ENCODE measurements around the gene FOXF1.

The FOXF1 gene

GRCh38 chr16:86510465-86511261, at the start of gene FOXF1:
Gene FOXF1, plus strand, starts transcription at chr16:86510527. Its CDS starts 43 bp downstream, at chr16:86510570.
- no peak for DNase-seq (ENCODE audit: low read depth)

GRCh38 chr16:86461037-86461436, 49.3 kb upstream of the FOXF1 start:
- DNase-seq (ENCODE audit: low read depth): no peak

- no peak for DNase-seq (ENCODE audit: low read depth)
Measured at GRCh38 chr16:86462334-86463084, 47.8 kb upstream of the FOXF1 start.

- DNase-seq (ENCODE audit: low read depth): no peak
Measured at GRCh38 chr16:86464044-86464443, 46.3 kb upstream of the FOXF1 start.

GRCh38 chr16:86465434-86465833, 44.9 kb upstream of the FOXF1 start:
- DNase-seq (ENCODE audit: low read depth): no peak

GRCh38 chr16:86466696-86467406, 43.5 kb upstream of the FOXF1 start:
- peak; percentile 54 for DNase-seq (ENCODE audit: low read depth)

GRCh38 chr16:86467490-86467889, 42.8 kb upstream of the FOXF1 start:
- no peak for DNase-seq (ENCODE audit: low read depth)

- no peak for DNase-seq (ENCODE audit: low read depth)
Measured at GRCh38 chr16:86470964-86471363, 39.4 kb upstream of the FOXF1 start.

GRCh38 chr16:86471896-86472295, 38.4 kb upstream of the FOXF1 start:
- no peak for DNase-seq (ENCODE audit: low read depth)

GRCh38 chr16:86472366-86472765, 38.0 kb upstream of the FOXF1 start:
- no peak for DNase-seq (ENCODE audit: low read depth)

- DNase-seq (ENCODE audit: low read depth): peak; percentile 6
Measured at GRCh38 chr16:86476956-86477534, 33.3 kb upstream of the FOXF1 start.

- peak; percentile 55 for DNase-seq (ENCODE audit: low read depth)
Measured at GRCh38 chr16:86477642-86478041, 32.7 kb upstream of the FOXF1 start.

GRCh38 chr16:86478779-86479178, 31.5 kb upstream of the FOXF1 start:
- DNase-seq (ENCODE audit: low read depth): no peak

- DNase-seq (ENCODE audit: low read depth): peak; percentile 80
Measured at GRCh38 chr16:86479419-86479818, 30.9 kb upstream of the FOXF1 start.

- no peak for DNase-seq (ENCODE audit: low read depth)
Measured at GRCh38 chr16:86480444-86480843, 29.9 kb upstream of the FOXF1 start.

- no peak for DNase-seq (ENCODE audit: low read depth)
Measured at GRCh38 chr16:86481607-86482006, 28.7 kb upstream of the FOXF1 start.

GRCh38 chr16:86484240-86484639, 26.1 kb upstream of the FOXF1 start:
- no peak for DNase-seq (ENCODE audit: low read depth)

GRCh38 chr16:86485746-86486145, 24.6 kb upstream of the FOXF1 start:
- no peak for DNase-seq (ENCODE audit: low read depth)

GRCh38 chr16:86490859-86491639, 19.3 kb upstream of the FOXF1 start:
- peak; percentile 65 for DNase-seq (ENCODE audit: low read depth)

- DNase-seq (ENCODE audit: low read depth): no peak
Measured at GRCh38 chr16:86491640-86492023, 18.7 kb upstream of the FOXF1 start.

GRCh38 chr16:86492267-86492960, 17.9 kb upstream of the FOXF1 start:
- no peak for DNase-seq (ENCODE audit: low read depth)

Measured in fibroblast of gingiva (primary cell).